Neural progenitor cell (in vitro differentiated cells): ENCODE results near the gene CLCF1.

ENCODE experiments used
- EZH2 ChIP-seq: fragments of 200-600 bp; sonication (generic); IDR thresholded peaks from 2 replicates; pipeline ENCODE4 v1.6.1; 2017; ENCODE audit warnings: antibody characterized with exemption, mild to moderate bottlenecking, moderate library complexity
- EZH2phosphoT487 ChIP-seq: fragments of 200-600 bp; sonication (generic); IDR thresholded peaks from 2 replicates; pipeline ENCODE4 v1.6.1; 2017; ENCODE audit warnings: antibody characterized with exemption
- TF ChIP-seq, protein P1 (sequence below): fragments of 200-600 bp; sonication (generic); IDR thresholded peaks from 2 replicates; pipeline ENCODE4 v1.5.1; 2017; ENCODE audit warnings: antibody characterized with exemption, mild to moderate bottlenecking

DNA sequence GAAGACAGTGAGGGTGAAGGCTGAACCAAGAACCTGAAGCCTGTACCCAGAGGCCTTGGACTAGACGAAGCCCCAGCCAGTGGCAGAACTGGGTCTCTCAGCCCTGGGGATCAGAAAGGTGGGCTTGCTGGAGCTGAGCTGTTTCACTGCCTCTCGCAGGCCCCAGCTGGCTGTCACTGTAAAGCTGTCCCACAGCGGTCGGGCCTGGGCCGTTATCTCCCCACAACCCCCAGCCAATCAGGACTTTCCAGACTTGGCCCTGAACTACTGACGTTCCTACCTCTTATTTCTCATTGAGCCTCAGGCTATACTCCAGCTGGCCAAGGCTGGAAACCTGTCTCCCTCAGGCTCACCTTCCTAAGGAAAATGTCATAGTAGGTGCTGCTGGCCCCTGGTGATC is 24.1 kb upstream of the CLCF1 start:
- no peak for TF ChIP-seq EZH2
- no peak for TF ChIP-seq EZH2phosphoT487
- TF ChIP-seq, protein P1, sequence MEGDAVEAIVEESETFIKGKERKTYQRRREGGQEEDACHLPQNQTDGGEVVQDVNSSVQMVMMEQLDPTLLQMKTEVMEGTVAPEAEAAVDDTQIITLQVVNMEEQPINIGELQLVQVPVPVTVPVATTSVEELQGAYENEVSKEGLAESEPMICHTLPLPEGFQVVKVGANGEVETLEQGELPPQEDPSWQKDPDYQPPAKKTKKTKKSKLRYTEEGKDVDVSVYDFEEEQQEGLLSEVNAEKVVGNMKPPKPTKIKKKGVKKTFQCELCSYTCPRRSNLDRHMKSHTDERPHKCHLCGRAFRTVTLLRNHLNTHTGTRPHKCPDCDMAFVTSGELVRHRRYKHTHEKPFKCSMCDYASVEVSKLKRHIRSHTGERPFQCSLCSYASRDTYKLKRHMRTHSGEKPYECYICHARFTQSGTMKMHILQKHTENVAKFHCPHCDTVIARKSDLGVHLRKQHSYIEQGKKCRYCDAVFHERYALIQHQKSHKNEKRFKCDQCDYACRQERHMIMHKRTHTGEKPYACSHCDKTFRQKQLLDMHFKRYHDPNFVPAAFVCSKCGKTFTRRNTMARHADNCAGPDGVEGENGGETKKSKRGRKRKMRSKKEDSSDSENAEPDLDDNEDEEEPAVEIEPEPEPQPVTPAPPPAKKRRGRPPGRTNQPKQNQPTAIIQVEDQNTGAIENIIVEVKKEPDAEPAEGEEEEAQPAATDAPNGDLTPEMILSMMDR = no peak
